GM19468 (cell line): ENCODE measurements around the gene ARL6IP4.
"Not testable (repeated sequence)": the region's sequence is repeated elsewhere in the genome, so short reads cannot be mapped to it uniquely, and the experiment has no call there.

Experiments
- ATAC-seq: cut with Tn5 transposase; IDR thresholded peaks from one replicate; pipeline ENCODE4 v1.9.1; 2021; ENCODE audit warnings: mild to moderate bottlenecking, moderate library complexity, moderate number of reproducible peaks; ENCODE audit not compliant: unreplicated experiment; ENCODE audit errors: extremely low read depth

Gene ARL6IP4

DNA sequence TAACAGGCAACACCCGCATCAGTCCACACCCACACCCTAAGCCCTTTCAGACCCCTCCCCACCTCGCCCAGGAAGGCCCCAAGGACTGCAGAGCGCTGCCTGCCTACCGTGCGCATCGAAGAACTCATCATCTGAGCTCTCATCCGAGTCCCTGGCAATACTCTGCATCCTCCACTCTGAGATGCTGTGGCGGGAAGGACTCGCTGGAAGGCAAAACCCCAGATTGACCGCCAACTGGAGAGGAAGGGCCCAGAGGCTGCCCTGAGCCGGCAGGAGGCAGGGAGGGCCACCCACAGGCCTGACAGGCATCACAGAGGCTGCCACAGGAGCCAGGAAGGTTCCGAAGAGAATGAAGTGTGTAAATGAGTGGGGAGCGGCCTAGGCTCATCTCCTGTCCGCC is 23.8 kb downstream of the ARL6IP4 start:
- ATAC-seq: no peak

DNA sequence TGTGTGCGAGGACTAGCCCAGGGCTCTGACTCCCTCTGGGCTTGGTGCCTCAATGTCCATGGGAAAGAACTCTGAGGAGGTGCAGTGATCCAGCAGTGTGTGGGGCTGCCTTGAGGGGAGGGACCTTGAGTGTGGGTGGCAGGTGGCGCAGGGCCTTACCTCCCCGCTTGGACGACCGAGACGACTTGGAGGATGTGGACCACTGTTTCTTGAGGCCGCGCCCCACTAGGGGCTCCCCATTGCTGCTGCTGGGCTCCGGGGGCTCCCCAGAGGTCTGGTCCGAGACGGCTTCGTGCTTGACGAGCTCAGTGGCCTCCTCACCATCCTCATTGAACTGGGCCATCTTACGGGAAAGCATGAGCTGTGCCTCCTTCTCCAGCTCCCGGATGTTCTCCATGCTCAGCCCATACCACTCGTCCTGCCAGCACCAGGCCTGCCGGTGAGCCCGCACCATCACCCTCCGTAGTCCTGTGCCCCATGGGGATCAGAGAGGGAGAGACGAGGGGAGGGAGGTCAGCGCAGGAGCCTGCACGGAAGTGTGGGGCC is 24.7 kb downstream of the ARL6IP4 start:
- ATAC-seq: no peak

DNA sequence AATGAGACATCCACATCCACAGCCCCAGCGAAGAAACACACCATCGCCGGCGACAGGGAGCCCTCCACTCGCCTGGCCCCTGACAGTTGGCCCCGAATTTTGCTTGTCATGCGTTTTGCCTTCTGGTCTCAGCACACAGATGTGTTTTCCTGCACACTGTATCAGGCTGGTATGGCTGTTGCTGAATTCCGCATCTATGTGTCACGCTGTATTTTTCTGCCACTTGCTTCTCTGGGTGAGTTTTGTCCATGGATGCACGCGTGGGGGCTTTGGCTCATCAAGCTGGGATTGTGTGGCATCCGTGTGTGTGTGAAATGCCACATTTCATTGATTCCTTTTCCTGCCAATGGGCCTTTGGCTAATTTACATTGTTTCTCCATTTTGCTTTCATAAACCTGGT is 26.5 kb downstream of the ARL6IP4 start:
- ATAC-seq: no peak

DNA sequence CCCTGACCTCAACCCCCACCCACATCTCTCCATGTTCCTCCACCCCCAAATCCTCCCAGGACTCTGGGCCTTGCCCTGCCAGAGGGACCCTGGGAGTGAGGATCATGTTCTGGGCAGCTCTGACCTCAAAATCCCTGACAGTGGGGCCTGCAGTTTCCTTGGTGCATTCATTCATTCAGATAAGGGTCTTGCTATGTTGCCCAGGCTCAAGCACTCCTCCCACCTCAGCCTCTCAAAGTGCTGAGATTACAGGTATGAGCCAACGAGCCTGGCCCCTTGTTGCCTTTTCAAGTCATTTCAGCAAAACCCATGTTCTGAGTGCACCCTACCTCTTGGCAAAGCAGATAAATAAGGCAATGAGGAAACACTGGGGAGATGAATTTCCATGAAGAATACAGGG is 29.6 kb downstream of the ARL6IP4 start:
- no peak for ATAC-seq

DNA sequence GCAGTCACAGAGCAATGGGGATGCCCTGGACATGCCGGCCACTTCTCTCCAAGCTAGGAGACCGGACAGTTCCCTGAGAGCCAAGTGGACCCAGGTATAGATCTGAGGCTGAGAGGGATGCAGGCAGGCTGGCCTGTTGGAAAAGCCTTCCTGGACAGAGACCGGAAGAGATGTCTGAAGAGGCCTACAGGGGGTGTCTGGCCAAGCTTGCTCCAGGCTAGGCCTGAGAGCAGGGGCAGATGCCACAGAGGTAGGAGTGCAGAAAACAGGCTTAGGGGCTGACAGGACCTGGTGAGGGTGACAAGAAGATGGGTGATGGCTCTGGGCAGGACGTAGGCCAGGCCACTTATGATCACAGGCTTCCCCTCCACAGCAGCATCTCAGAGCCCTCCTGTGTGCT is 30.2 kb downstream of the ARL6IP4 start:
- no peak for ATAC-seq

DNA sequence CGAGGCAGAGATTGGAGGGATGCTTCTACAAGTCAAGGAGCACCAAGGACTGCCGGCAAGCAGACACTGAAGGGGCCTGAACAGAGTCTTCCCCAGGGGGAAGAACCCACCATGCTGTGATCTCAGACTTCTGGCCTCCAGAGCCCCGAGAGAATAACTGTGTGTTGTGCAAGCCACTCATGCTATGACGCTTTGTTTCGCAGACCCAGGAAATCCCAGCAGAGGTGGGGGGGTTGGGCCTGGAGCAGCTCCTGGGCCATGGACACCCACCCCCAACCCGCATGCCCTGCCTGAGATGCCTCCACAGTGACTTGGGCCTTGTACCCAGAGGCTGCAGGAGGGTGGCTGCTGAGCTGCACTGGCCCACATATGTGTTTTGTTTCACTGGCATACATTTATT is 31.2 kb downstream of the ARL6IP4 start:
- no peak for ATAC-seq

DNA sequence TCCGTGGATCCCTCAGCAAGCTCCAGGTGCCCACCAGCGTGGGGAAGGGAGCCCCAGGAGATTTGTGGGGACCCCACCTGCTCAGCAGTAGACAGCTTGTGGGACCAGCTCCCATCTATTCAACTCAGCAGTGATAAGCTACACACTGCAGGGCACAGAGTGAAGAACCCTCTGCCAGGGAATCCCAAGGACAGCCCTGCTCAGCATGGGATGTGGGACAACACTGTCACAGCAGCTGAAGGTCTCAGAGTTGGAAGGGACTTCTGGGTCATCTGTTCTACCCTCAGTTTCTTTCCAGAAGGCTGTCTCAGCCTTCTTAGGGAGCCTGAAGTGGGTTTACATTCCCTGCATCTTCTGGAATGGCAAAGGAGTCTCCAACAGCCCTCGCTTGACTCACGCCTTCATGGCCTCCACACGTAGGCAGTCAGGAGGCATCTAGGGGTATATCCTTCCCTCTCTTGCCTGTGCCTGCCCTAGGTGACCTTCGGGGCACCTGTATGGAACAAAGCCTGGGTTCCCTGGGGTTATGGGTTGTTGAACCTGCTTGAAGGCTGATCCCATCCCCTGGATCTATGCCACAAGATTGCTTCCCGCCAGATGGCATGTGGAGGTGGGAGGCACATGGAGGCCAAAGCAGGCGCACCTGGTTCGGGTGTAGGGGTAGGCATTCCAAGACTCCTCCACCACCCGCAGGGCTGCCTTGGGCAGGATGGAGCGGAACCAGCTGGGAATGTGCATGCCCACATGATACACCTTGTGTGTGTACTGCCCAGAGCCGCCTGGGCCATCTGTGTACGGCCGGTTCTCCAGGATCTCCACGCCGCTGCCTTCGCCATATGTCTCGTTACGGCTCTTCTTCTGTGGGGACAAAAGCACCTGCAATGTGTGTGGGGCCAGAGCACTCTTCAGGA is 33.0 kb downstream of the ARL6IP4 start:
- no peak for ATAC-seq

DNA sequence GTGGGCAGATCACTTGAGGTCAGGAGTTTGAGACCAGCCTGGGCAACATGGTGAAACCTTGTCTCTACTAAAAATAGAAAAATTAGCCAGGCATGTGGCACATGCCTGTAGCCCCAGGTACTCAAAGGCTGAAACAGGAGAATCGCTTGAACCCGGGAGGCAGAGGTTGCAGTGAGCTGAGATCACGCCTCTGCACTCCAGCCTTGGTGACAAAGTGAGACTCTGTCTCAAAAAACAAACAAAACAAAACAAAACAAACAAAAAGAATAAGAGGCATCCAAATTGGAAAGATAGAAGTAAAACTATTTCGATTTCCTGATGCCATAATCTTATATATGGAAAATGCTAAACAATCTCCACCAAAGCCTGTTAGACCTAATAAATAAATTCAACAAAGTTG is 34.0 kb downstream of the ARL6IP4 start:
- not testable (repeated sequence) for ATAC-seq

DNA sequence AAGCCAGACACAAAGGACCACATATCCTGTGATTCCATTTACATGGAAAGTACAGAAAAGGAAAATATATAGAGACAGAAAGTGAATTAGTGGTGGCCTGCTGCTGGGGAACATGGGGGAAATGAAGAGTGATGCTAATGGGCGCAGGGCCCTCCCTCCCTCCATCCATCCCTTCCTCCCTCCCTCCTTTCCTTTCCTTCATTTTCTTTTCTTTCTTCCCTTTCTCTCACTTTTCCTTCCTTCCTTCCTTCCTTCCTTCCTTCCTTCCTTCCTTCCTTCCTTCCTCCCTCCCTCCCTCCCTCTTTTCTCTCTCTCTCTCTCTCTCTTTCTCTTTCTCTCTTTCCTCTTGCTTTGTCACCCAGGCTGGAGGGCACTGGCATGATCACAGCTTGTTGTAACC is 37.3 kb downstream of the ARL6IP4 start:
- no peak for ATAC-seq

DNA sequence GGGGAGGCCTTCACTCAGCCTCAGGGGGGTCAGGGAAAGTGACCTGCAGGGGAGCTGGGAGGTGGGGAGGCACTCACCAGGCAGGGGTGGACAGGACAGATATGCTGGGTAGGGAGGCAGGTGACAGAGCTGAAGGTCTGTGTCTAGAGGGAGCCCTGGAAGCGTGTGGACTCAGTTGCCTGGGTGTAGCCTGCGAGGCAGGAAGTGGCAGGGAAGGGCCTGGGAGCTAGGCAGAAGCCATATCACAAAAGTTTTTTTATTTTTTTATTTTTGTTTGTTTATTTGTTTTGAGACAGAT is 39.3 kb downstream of the ARL6IP4 start:
- no peak for ATAC-seq

DNA sequence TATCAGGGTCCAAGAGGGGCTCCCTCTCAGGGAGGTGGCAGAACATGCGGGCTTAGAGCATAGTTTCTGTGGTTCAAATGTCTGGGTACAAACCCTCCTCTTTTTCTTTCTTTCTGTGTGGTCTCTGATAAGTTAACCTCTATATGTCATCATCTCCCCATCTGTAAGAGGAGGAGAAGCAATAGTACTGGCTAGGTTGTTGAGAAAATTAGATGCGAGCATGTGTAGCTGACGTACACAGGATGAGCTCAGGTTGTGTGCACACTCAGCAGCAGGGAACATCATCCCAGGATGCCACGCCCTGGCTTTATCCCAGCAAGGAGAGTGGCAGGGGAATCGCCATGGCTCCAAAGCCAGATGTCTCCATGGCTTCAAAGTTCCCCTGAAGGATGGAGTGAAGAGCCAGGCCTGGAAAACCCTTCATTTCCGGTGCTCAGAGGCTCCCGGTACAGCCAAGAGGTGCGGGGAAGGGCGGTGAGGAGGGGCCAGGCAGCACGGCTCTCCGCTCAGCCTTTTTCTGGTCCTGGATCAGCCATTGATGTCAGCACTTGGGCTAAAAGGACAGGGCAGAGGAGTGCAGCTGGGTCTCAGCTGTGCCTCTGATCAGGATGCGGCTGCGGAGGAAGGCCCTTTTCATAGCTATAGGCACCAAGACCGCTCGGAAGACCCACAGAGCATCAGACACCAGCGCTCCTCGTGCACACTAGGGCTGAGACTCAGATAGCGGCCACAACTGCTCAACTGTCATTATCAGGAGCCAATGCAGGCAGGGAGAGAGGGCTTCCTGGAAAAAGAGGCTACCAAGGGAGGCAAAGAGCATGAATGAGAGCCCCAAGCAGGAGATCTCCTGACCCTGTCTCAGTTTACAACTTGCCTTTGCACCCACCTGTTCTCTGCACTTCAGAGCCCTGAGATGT is 41.5 kb downstream of the ARL6IP4 start:
- ATAC-seq: no peak

DNA sequence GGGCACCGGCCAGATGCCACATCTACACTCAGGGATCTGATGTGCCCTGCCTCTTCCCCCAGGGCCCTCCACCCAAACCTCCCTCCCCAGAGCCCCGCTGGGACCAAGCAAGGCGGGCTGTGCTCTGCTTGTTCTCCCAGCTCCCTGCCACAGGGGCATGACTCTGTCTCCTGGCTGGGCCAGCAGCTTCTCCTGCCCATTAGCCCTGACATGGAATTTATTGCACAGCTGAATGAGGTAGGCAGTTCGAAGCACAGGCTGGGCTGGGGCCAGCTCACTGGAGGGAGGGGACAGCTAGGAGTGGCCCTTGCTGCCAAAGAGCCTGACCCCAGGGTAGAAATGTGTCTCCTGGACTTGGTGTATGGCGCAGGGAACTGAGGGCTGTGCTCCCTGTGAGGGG is 42.4 kb downstream of the ARL6IP4 start:
- ATAC-seq: no peak

DNA sequence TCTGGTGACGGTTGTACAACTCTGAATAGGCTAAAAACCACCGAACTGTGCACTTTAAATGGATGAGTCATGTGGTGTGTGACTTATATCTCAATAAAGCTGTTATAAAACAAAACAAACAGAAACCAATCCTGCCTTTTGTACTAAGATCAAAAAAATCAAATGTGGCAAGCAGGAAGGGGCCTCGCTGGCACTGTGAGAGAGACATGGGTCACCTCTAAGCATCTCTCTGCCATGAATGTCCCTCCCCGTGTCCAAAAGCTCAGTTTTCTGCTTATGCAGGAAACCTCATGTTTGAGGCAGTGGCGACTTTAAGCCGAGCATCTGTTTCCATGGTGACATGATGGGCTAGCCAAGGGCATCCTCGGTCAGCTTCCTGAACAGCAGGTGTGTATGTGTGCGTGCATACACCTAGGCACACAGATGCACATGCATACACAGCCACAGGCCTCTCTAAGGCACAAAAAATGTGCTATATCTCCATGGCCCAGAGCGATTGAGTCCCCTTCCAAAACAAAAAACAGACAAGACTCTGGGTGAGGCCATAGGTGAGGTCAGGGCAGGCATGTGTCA is 44.4 kb downstream of the ARL6IP4 start:
- no peak for ATAC-seq

DNA sequence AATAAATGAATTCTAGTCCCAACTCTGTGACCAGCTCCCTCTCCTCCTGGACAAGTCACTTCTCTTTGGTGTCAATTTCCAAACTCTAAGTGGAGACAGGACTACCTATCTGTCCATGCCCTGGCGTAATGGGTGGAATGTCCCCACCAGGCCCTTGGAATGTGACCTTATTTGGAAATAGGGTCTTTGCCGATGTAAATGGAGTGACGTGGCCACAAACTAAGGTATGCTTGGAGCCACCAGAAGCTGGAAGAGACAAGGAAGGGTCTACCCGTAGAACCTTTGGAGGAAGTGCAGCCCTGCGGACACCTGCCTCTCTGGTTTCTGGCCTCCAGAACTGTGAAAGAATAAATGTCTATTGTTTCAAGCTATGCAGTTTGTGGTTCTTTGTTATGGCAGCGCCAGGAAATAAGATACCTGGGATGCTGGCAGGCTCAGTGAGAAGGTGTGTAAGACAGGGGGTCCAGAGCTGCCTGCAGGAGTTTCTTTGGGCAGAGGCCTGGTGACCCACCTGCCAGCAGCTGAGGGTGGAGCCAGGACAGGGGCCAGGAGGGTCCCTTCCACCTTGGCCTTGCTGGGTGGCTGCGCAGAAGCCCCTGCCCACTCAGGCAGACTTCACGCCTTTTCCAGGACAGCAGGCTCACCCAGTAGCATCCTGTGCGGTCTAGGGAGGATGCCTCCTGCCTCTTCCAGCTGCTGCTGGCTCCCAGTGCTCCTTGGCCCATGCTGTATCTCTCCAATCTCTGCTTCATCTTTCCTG is 45.8 kb downstream of the ARL6IP4 start:
- ATAC-seq: no peak

DNA sequence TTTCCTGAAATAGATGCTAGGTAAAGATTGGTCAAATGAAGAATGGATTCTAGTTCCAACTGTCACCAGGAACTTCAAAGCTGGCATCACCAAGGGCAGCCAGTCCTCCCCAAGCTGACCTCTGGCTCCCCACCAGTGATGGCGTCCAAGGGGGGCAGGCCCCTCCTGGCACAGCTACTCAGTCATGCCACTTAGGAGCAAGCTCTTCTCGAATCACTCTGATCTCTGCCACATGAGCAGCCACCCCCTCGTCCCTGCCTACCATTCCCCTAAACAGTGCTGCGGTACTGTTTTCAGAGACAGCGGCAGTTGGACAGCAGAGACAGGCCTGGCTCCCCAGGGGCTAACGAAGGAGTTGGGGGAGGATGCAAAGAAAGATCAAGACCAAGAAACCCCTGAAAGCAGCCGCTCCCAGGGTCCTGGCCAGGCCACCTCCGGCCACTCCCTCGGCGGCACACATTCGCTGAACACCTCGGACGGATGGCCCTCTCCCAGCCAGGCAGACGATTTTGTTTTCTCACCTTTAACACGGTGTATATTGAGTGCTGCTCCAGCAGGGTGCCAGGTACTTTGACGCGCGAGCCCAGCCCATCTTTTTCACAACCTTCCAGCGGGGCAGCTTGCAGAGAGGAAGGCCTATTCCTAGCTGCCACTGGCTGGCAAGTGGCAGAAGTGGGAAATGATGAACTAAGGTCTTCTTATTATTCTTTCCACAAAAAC is 47.4 kb downstream of the ARL6IP4 start:
- no peak for ATAC-seq

DNA sequence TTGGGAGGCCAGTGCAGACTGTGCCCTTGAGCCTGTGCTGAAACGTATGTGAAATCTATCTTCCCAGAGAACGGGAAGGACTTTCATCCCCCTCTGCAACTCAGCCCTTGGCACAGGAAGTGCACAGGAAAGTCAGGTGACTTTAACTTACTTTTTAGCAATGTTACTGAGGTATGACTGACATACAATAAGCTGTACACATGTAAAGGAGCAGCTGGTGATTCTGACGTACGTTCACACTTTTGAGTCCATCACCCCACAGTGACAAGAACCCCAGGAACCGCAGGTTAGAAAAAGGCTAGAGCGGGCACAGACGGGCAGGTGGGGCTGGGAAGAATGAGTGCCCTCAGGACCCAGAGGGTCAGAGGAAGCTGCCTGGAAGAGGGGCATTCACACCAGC is 48.0 kb downstream of the ARL6IP4 start:
- no peak for ATAC-seq

DNA sequence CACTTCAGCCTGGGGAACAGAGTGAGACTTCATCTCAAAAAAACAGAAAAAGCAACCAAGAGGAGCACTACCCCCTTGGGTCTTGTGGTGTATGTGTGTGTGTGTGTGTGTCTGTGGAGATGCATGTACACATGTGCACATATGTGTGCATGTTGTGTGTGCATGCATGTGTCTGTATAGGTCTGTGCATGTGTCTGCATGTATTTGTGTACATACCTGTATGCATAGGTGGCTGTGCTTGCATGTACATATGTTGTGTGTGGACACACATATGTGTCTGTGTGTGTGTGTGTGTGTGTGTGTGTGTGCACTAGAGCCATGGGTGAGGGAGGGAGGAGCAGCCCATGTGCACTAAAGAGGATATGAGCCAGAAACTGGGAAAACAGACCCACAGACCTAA is 49.1 kb downstream of the ARL6IP4 start:
- ATAC-seq: no peak

DNA sequence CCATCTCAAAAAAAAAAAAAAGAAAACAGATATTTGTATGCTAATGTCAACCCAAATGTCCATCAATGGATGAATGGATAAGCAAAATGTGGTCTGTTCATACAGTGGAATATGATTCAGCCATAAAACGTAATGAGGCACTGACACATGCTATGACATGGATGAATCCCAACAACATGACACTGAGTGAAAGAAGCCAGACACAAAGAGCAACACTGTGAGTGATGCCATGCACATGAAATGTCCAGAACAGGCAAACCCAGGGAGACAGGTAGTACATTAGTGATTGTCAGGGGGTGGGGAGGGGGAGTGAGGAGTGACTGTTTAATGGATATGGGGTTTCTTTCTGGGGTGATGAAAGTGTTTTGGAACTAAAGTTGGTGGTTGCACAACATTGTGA is 50.2 kb downstream of the ARL6IP4 start:
- ATAC-seq: no peak

DNA sequence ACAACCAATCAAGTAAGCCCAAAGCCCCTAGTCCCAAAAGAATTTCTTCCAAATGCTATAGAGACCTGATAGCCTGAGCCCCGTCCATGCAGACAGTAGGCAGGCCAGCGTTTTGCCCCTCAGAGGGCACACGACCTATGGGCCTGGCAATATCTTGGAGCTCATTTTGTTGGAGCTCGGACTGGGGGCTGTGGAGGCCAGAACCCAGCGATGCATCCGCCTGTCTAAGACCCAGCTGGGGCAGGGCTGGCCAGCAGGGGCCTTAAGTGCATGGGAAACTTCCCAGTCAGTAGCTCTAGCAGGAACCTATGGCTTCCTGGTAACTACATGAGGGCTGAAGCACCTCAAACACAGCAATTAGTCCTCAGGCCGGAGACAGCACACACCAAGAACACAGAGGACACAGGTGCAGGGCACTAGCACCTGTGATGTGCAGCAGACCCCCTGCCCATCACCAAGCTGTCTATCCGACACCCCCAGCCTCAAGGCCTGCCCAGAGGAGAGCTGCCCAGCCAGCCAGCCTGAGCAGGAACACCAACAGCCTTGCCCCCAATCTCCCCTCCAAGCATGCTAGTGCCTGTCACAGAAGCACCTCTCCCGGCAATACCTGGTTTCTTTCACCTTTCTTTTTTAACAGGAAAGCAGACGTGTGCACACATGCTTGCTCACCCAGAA is 50.8 kb downstream of the ARL6IP4 start:
- ATAC-seq: no peak
